Activated naive CD8-positive, alpha-beta T cell treated with anti-CD3 and anti-CD28 coated beads for 36 hours (primary cell): Measurements from ENCODE around the gene CCDC91. TPM values are rescaled to one million over a fixed set of nuclear protein-coding genes. Genes with fewer than 3 reads are reported as not detected.

Experiments
- DNase-seq: peaks from one replicate; pipeline ENCODE4 v3.0.0; 2021
- H3K27ac Mint-ChIP-seq: one replicate; pipeline ENCODE4 v1.8.0; 2022; ENCODE audit warnings: mild to moderate bottlenecking, moderate library complexity, mixed read lengths
- H3K27me3 Mint-ChIP-seq: one replicate; pipeline ENCODE4 v1.8.0; 2022; ENCODE audit warnings: mild to moderate bottlenecking, mixed read lengths
- H3K36me3 Mint-ChIP-seq: one replicate; pipeline ENCODE4 v1.8.0; 2021; ENCODE audit warnings: mild to moderate bottlenecking, mixed read lengths
- H3K4me1 Mint-ChIP-seq: one replicate; pipeline ENCODE4 v1.8.0; 2021; ENCODE audit warnings: mixed read lengths
- H3K4me3 Mint-ChIP-seq: one replicate; pipeline ENCODE4 v1.8.0; 2022; ENCODE audit warnings: mild to moderate bottlenecking, moderate library complexity, mixed read lengths
- H3K9me3 Mint-ChIP-seq: one replicate; pipeline ENCODE4 v1.8.0; 2022; ENCODE audit warnings: mixed read lengths
- total RNA-seq, 2 experiments: library from RNA; stranded (reverse); gene quantifications; one replicate each; pipeline ENCODE4 v1.2.3, GENCODE V29; 2021

Gene CCDC91
- total RNA-seq, 2 experiments from 2014 or later = 18.7 to 24.1 TPM

GRCh38 chr12:28500373-28501024 lies 310.2 kb downstream of the CCDC91 start:
- Mint-ChIP-seq H3K9me3 (peaks cover 9% of the 10 kb centered on the region), H3K27ac (no peak overlapping the region), H3K4me1 (peaks cover 22% of the 10 kb centered on the region), H3K27me3 (no peaks in the 10 kb centered on the region), H3K4me3 (no peak overlapping the region), H3K36me3 (peaks cover 32% of the 10 kb centered on the region)
- no peak for DNase-seq

DNA sequence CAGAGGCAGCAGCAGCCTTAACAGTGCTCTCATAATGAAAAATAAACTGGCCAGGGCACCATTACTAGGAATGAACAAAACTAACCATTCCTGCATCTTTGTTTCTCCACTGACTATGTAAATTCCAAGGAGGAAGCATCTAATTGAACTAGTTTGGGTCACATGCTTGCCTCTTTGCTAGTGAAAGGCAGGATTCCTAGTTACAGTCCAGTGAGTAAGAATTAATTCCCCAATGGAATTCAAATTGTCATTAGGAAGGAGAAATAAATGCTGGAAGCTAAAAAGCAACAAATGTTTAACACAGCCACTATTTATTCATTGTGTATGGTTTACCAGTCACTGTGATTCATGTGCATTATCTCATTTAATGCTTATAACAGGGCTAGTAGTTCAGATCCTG lies 316.0 kb downstream of the CCDC91 start:
- peaks cover 7% of the 10 kb centered on the region for H3K9me3 Mint-ChIP-seq
- H3K27ac Mint-ChIP-seq = no peak overlapping the region
- no peak for DNase-seq
- H3K27me3 Mint-ChIP-seq = no peaks in the 10 kb centered on the region
- peaks cover 27% of the 10 kb centered on the region for H3K36me3 Mint-ChIP-seq
- H3K4me1 Mint-ChIP-seq = no peaks in the 10 kb centered on the region
- H3K4me3 Mint-ChIP-seq = no peak overlapping the region

GRCh38 chr12:28507033-28507432 lies 316.8 kb downstream of the CCDC91 start:
- Mint-ChIP-seq H3K27ac (no peak overlapping the region), H3K36me3 (peaks cover 24% of the 10 kb centered on the region), H3K9me3 (peaks cover 4% of the 10 kb centered on the region), H3K4me3 (no peak overlapping the region), H3K27me3 (no peaks in the 10 kb centered on the region), H3K4me1 (no peaks in the 10 kb centered on the region)
- no peak for DNase-seq

DNA sequence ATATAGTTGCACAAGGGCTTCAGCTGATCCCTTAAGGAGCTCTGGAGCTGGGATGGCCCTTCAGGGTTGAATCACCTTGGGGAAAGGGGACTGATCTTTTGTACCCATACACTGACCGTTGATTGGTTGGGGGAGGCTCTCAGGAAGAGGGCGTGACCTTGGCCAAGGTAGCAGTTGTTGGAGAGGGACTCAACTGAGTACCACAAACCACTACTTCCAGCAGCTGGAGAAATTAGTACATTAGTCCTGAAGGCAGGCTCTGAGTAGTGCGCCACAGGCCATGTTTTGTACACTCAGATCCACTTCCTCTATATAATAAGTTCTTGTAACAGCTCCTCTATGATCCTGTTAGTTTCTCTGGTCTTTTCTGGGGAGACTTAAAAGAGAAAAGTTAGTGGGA lies 317.6 kb downstream of the CCDC91 start:
- Mint-ChIP-seq H3K4me3 (no peak overlapping the region), H3K36me3 (peaks cover 26% of the 10 kb centered on the region), H3K9me3 (peaks cover 4% of the 10 kb centered on the region), H3K27me3 (no peaks in the 10 kb centered on the region), H3K4me1 (no peaks in the 10 kb centered on the region), H3K27ac (no peak overlapping the region)
- DNase-seq = no peak

GRCh38 chr12:28512406-28512805 lies 322.1 kb downstream of the CCDC91 start:
- Mint-ChIP-seq H3K36me3 (peaks cover 36% of the 10 kb centered on the region), H3K9me3 (peaks cover 6% of the 10 kb centered on the region), H3K4me1 (no peaks in the 10 kb centered on the region), H3K27ac (no peak overlapping the region), H3K4me3 (no peak overlapping the region), H3K27me3 (no peaks in the 10 kb centered on the region)
- DNase-seq = no peak

DNA sequence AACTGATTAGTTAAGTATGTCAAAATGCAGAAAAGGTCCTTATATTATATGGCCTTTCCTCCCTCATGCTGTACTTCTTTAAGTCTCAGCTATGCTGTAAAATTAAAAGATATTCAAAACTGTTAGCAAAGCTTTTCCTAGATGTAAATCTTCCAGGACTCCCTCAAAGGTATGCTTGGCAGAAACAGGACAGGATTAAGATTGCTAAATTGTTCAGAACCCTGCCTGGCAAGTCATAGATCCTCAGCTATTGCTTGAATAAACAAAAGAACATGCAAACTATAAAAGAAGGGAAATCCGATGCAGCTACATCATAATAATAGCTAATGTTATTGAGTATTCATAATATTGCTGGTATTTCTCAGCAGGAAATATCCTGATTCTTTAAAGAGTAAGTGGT lies 322.6 kb downstream of the CCDC91 start:
- Mint-ChIP-seq H3K27me3 (no peaks in the 10 kb centered on the region), H3K27ac (no peak overlapping the region), H3K4me1 (no peaks in the 10 kb centered on the region), H3K36me3 (peaks cover 39% of the 10 kb centered on the region), H3K9me3 (peaks cover 7% of the 10 kb centered on the region), H3K4me3 (no peak overlapping the region)
- no peak for DNase-seq

- Mint-ChIP-seq H3K4me1 (no peaks in the 10 kb centered on the region), H3K4me3 (no peak overlapping the region), H3K27ac (no peak overlapping the region), H3K27me3 (no peaks in the 10 kb centered on the region), H3K36me3 (peaks cover 41% of the 10 kb centered on the region), H3K9me3 (peaks cover 13% of the 10 kb centered on the region)
- no peak for DNase-seq
Measured at GRCh38 chr12:28513983-28514382, 323.7 kb downstream of the CCDC91 start.

DNA sequence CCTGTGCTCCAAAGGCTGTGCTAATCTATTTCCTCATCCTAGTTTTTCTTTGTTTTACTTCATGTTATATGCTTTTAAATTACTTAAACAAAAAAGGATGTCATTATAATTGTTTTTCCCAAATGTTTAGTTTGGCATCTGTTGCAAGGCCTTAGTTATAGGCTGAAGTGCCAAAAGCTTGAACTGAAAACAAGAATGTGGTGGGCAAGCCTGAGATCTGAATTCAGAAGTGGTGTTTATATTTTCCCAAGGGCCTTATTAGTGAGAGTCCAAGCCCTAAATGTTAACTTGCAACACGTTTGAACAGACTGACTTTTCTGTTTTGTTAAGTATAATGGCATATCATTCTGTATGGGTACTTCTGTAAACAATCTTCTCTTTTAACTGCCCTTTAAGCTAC lies 326.8 kb downstream of the CCDC91 start:
- DNase-seq = no peak
- Mint-ChIP-seq H3K27ac (no peak overlapping the region), H3K4me1 (no peaks in the 10 kb centered on the region), H3K36me3 (peaks cover 52% of the 10 kb centered on the region), H3K9me3 (peaks cover 24% of the 10 kb centered on the region), H3K27me3 (no peaks in the 10 kb centered on the region), H3K4me3 (no peak overlapping the region)

- Mint-ChIP-seq H3K27me3 (no peaks in the 10 kb centered on the region), H3K27ac (no peak overlapping the region), H3K4me1 (no peaks in the 10 kb centered on the region), H3K36me3 (peaks cover 43% of the 10 kb centered on the region), H3K4me3 (no peak overlapping the region), H3K9me3 (peaks cover 24% of the 10 kb centered on the region)
- DNase-seq = no peak
Measured at GRCh38 chr12:28527631-28528249, 337.5 kb downstream of the CCDC91 start.

DNA sequence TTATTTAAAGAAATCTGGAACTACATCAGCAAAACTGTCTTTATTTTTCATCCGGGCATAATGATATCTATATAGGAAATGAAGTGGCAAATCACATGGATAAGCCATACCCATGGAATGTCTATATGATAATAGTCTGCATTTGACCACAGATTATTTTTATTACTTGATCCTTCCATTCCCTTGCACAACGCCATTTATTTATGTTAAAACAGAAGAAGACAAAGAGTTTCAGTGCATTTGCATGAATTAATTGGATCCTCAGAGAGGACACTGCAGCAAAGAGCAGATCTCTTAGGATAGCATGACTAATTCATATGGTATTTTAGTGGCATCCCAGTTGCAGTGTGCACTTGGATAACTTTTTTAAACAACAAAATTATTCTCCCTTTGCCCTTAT lies 345.0 kb downstream of the CCDC91 start:
- peaks cover 4% of the 10 kb centered on the region for H3K4me1 Mint-ChIP-seq
- peaks cover 22% of the 10 kb centered on the region for H3K36me3 Mint-ChIP-seq
- H3K4me3 Mint-ChIP-seq = no peak overlapping the region
- no peak for DNase-seq
- no peaks in the 10 kb centered on the region for H3K27me3 Mint-ChIP-seq
- H3K27ac Mint-ChIP-seq = no peak overlapping the region
- peaks cover 4% of the 10 kb centered on the region for H3K9me3 Mint-ChIP-seq

- DNase-seq = no peak
- H3K27ac Mint-ChIP-seq = peak overlapping the region; percentile 54
- peaks cover 4% of the 10 kb centered on the region for H3K4me1 Mint-ChIP-seq
- no peaks in the 10 kb centered on the region for H3K27me3 Mint-ChIP-seq
- no peak overlapping the region for H3K4me3 Mint-ChIP-seq
- peaks cover 22% of the 10 kb centered on the region for H3K36me3 Mint-ChIP-seq
- H3K9me3 Mint-ChIP-seq = peaks cover 4% of the 10 kb centered on the region
Measured at GRCh38 chr12:28536088-28536487, 345.8 kb downstream of the CCDC91 start.

GRCh38 chr12:28537474-28537873 lies 347.2 kb downstream of the CCDC91 start:
- peaks cover 4% of the 10 kb centered on the region for H3K9me3 Mint-ChIP-seq
- no peak overlapping the region for H3K4me3 Mint-ChIP-seq
- peaks cover 4% of the 10 kb centered on the region for H3K4me1 Mint-ChIP-seq
- no peaks in the 10 kb centered on the region for H3K27me3 Mint-ChIP-seq
- no peak overlapping the region for H3K27ac Mint-ChIP-seq
- no peak for DNase-seq
- H3K36me3 Mint-ChIP-seq = peaks cover 26% of the 10 kb centered on the region

GRCh38 chr12:28539691-28540323 lies 349.6 kb downstream of the CCDC91 start:
- Mint-ChIP-seq H3K27me3 (no peaks in the 10 kb centered on the region), H3K9me3 (peaks cover 4% of the 10 kb centered on the region), H3K4me1 (peaks cover 14% of the 10 kb centered on the region), H3K36me3 (peaks cover 29% of the 10 kb centered on the region), H3K27ac (no peak overlapping the region), H3K4me3 (no peak overlapping the region)
- DNase-seq = no peak

DNA sequence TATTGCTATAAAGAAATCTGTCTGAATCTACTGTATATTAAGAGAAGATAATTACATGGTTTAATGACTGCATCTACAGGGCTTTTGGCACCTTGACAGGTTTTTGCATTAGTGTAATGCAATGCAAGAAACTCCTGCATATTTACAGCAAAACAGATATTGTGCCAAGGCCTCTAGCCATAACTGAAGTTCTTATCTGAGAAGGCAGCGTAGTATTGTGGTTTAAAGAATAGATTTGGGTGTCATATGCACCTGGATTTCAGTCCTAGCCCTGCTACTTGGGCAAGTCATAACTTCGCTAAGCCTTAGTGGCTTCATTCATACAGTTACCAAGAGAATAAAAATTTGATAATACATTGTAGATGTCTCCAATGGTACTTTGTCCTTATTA lies 350.1 kb downstream of the CCDC91 start:
- Mint-ChIP-seq H3K9me3 (peaks cover 4% of the 10 kb centered on the region), H3K27me3 (no peaks in the 10 kb centered on the region), H3K27ac (no peak overlapping the region), H3K36me3 (peaks cover 28% of the 10 kb centered on the region), H3K4me1 (peaks cover 14% of the 10 kb centered on the region), H3K4me3 (no peak overlapping the region)
- no peak for DNase-seq

DNA sequence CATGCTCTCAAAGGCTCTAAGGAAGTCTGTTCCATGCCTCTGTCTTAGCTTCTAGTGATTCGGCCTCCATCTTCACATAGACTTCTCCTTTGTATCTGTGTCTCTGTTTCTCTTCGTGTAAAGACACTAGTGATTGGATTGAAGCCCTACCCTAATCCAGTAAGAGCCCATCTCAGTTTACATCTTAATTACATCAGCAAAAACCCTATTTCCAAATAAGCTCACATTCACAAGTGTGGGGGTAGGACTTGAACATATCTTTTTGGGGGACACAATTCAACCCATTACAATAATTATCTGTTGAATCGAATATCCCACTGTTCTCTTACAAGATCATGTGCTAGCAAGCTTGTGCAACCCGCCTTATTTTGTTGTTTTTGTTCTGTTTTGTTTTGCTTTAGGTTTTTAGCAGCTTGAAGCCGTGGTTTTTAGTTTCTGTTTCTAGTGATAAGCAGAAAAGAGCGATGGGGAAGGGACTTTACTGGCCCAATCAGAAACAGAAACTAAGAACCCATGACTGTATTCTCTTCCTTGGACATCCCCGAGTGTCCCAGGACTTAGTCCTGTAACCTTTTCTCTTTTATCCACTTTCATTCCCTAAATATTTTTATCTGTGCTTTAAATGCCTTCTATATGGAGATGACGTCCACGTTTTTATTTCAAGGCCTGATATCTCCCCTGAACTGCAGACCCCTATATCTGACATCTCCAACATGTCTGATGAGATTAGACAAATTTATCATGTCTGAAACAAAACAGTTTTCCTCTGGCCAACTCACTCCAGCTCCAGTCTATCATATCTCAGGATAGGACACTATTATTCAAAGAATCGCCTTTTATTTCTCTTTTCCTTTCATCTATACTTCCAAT lies 353.0 kb downstream of the CCDC91 start:
- H3K4me3 Mint-ChIP-seq = no peak overlapping the region
- DNase-seq = no peak
- peaks cover 17% of the 10 kb centered on the region for H3K36me3 Mint-ChIP-seq
- H3K27me3 Mint-ChIP-seq = no peaks in the 10 kb centered on the region
- peaks cover 1% of the 10 kb centered on the region for H3K9me3 Mint-ChIP-seq
- peaks cover 10% of the 10 kb centered on the region for H3K4me1 Mint-ChIP-seq
- peak overlapping the region; percentile 18 for H3K27ac Mint-ChIP-seq
